HG03139 (cell line): ENCODE results near the gene CCT6B.
"Not testable (repeated sequence)": the region's sequence is repeated elsewhere in the genome, so short reads cannot be mapped to it uniquely, and the experiment has no call there.

ENCODE experiments used
- ATAC-seq: cut with Tn5 transposase; IDR thresholded peaks from one replicate; pipeline ENCODE4 v1.9.1; 2021; ENCODE audit not compliant: unreplicated experiment

Gene CCT6B, protein sequence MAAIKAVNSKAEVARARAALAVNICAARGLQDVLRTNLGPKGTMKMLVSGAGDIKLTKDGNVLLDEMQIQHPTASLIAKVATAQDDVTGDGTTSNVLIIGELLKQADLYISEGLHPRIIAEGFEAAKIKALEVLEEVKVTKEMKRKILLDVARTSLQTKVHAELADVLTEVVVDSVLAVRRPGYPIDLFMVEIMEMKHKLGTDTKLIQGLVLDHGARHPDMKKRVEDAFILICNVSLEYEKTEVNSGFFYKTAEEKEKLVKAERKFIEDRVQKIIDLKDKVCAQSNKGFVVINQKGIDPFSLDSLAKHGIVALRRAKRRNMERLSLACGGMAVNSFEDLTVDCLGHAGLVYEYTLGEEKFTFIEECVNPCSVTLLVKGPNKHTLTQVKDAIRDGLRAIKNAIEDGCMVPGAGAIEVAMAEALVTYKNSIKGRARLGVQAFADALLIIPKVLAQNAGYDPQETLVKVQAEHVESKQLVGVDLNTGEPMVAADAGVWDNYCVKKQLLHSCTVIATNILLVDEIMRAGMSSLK

DNA sequence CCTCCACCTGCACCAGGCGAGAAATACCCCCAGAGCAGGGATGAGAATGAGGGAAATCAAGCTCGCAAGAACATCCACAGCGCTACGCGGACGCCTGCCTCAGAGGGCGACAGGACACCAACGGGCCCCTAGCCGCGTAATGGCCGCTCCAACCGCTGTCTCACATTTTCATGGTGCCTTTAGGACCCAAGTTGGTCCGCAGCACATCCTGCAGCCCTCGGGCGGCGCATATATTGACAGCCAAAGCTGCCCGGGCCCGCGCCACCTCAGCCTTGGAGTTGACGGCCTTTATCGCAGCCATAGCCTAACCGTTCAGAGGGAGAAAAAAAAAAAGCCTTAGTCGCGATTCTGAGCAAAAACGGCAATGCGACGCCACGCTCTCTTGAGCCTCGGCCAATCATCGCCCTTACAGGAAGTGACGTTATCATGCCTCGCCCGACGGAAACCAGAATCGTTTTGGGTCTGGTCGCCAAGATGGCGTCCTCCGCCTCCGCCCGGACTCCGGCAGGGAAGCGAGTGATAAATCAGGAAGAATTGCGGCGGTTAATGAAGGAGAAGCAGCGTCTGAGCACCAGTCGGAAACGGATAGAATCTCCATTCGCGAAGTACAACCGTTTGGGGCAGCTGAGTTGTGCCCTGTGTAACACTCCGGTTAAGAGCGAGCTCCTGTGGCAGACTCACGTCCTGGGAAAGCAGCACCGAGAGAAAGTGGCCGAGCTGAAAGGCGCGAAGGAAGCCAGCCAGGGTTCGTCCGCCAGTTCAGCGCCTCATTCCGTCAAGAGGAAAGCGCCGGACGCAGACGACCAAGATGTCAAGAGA lies at the start of gene CCT6B, which contains the start of gene ZNF830:
Gene CCT6B (minus strand): TSS at position 368 of the 819 bp plus-strand sequence. CDS start 67 bp downstream, at position 301.
Gene ZNF830 (plus strand): TSS at position 448 of the 819 bp plus-strand sequence. CDS start 27 bp downstream, at position 475.
- peak; percentile 89 for ATAC-seq

DNA sequence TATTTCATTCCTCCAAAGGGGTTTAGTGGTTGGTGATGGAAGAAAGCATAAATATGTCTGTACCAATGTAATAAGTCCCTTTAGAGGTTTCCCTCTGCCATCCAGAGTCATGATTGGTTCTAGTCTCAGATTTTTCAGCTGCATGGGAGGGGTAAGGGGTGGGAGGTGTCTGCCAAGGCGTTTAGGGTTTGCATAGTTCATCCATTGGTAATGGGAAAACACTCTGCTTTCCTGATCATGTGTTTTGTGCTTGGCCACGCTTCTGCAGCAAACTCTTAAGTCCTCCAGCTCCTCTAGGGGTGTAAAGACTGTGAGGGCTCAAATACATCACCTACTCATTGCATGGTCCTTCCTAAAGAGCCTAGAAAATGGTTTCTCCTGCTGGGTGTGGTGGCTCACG lies 48.8 kb upstream of the CCT6B start:
- ATAC-seq: no peak

DNA sequence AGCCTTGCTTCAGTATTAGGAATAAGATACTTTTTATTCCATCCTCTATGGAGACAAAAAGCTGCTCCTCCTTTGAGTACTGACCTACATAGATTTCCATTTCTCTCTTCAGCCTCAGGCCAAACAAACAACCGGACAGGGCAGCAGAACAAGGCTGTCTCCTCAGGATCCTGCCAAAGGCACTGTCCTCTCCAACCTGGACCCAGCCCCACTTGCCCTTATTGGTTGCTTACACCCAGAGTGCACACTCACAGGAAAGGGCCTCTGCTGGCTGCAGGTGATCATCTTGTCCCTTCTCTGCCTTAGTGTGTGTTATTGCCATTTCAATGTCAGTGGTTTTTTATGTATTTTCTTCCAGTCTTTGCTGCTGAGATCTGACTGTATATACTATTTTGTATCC lies 45.7 kb upstream of the CCT6B start:
- no peak for ATAC-seq

DNA sequence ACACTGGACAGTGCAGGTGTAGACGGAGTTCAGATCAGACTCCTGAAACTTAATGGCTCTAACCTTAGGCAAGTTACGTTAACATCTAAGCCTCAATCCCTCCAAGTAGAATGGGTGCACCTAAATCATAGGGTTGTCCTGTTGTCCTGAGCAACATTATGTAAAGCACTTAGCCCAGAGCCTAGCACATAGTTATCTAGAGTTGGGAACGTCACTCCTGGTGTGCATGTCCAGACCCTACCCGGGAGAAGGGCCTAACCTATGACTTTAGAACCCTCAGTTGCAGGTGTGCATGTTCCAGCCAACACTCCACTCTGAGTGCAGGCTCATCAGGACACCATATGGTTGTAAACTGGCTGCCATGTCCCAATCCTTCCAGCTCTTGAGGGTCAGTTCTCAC lies 45.1 kb upstream of the CCT6B start:
- no peak for ATAC-seq

DNA sequence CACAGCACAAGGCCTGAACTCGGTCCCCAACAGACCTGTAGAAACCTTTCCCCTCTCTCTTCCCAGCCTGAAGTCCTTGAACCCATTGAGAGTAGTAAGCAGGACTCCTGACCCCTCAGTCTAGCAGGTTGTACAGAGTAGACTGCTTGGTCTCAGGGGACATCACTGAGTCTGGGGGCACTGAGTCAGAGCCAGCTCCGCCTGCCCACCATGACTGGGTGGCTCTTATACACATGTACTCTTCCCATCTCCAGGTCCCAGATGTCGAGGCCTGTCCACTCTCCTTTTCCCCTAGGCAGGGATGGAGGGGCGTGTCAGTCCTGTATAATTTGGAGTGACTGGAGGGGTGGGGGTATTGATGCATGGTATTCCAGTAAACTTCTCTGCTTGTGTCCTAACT lies 42.5 kb upstream of the CCT6B start:
- ATAC-seq: no peak

DNA sequence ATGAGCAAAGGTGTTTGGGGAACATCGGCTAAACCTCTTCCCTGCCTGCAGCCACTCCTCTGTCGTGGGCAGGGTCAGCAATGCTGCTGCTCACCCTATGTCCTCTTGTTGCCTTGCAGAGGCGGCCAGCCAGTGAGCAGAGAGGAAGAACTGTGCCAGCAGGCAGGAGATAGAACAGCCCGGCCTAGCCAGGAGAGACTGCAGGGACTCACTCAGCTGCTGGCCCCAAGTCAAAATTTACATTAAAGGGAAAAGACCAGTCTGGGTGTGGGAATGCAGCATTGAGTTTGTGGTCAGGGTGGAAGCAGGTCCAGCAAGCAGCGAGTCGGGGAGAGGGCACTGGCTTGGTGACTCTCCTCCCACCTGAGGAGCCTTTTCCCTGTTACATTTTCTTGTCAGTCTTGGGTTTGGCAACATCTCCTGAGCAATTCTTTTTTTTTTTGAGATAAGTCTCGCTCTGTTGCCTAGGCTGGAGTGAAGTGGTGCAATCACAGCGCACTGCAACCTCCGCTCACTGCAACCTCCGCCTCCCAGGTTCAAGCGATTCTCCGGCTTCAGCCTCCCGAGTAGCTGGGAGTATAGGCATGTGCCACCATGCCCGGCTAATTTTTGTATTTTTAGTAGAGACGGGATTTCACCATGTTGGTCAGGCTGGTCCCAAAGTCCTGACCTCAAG lies 41.8 kb upstream of the CCT6B start:
- ATAC-seq: no peak

DNA sequence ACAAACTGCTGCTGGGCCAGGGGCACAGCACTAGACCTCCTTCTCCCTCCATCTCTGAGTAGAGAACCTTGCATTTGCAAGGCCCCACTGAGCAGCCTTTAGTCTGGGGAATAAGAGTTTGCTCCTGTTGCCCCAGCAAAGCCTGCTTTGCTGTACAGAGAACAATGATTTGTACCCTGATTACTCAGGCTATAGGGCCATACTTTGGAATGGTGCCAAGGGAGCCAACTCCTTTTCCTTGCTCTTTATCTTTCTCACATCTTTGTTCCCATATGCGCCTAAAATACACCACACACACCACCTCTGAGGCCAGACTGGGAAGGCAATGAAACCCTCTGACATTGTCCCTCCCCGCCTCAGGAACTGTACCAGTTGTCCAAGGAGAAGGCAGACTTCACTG lies 40.3 kb upstream of the CCT6B start:
- ATAC-seq: no peak

DNA sequence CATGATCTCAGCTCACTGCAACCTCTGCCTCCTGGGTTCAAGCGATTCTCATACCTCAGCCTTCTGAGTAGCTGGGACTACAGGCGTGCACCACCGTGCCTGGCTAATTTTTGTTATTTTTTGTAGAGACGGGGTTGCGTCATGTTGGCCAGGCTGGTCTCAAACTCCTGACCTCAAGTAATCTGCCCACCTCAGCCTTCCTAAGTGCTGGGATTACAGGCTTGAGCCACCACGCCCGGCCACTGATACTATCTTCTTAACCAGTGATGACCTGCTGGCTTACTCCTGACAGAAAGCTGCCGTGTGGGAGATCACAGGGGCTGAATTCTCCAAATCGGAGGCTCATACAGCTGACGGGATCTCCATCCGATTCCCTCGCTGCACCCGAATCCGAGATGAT lies 39.7 kb upstream of the CCT6B start:
- ATAC-seq: not testable (repeated sequence)

DNA sequence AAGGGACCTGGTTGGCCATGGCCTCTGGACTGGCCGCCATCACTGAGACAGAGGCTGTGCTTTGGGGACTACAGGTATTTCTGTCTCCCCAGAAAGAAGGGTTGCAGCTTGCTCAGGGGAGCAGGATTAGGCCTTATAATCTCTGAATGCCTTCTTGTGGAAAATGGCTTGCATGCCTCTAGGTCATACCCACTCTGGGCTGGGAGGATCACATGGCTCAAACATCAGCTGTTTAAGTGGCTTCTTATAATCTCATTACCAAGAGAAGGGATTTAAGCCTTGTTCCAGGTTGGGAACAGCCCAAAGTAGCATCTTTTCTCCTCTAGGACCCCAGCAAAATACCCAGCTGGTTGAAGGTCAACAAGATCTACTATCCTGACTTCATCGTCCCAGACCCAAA lies 38.2 kb upstream of the CCT6B start:
- ATAC-seq: no peak

DNA sequence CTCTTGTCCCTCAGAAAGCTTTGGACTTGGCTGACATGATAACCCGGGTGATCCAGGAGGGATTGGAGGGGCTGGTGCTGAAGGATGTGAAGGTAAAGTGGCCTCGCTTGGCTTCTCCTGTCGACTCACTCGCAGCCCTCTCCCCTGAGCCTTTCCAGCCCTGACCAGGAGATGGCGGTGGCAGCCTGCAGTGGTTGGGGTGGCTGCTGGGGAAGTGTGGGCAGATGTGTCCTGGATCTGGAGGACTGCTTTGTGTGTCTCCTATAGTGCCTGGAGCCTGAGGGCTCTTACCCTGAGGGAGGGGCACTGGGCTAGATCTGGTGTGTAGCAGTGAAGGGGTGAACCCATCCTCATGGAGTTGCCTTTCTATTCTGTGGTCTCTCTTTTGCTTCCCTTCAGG lies 36.9 kb upstream of the CCT6B start:
- ATAC-seq: no peak

DNA sequence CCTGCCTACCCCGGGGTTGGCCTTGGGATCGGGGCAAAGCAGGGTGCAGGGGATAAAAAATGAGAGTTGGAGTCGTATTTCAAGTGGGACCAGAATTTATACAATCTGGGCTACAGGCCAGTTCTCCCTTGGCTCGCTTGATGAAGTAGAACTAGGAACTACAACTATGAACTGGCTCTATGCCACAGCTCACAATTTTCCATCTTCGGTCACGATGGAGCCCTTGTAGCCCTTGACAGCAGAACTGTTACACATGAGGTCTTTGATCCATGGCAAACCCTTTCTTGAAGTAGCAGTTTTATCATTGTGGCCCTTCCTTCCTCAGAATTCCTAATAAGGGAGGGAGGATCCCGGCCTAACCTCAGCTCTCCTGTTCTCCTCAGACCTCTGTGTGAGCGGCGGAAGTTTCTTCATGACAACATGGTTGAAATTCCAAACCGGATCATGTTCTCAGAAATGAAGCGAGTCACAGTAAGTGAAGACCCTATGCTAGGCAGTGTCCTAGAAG lies 36.1 kb upstream of the CCT6B start:
- no peak for ATAC-seq

DNA sequence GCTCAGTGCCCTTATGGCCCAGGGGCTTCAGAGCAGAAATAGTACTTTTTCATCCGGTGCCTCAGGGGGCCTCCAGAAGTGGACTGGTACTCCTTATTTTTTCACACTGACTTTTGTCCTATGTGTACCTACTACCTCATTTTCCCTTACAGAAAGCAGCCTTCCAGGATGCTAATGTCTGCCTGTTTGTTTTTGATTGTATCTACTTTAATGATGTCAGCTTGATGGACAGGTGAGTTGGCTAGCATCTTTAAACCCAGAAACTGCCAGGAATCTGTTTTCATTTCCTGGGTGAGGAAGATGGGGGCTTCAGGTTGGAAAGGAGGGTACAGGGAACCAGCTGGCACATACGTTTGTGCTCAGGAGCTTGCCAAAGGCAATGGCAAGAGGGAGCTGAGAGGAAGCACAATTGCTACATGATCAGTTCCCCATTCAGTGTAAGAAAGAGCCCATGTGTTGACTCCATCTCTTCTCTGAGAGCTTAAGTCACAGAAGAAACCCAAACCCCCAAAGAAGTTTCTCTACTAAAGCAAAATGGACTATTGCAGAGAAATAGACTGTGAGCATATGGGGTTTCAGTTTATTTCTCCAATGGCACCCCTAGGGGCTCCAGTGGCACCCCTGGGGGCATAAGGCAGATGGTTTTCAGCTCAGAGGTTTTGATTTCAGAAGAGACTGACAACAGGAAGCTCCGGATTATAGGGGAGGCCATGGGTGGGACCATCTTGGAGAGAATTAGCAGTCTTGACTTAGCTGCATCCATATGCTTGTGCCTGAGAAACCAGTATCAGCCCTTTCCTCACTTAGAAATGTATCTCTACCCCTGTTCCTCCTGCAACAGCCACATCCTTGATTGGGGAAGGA lies 35.4 kb upstream of the CCT6B start:
- ATAC-seq: no peak

DNA sequence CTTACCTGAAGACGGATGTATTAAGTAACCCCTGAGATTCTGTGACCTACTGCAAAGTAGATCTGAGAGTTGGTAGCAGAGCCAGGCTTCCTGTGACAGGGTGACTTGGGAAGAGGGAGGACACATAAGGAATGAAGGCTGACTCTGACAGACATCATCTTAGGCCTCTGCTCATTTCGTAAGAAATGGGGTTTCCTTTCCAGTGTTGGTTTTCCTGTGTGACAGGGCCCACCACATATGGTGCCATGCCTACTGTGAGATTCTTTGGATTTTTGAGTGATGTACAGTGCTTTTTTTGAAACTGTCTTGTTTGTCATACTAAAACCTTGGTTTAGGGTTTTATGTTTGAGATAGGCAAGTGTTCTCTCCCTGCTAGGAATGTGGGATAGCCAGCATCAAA lies 31.8 kb upstream of the CCT6B start:
- no peak for ATAC-seq

DNA sequence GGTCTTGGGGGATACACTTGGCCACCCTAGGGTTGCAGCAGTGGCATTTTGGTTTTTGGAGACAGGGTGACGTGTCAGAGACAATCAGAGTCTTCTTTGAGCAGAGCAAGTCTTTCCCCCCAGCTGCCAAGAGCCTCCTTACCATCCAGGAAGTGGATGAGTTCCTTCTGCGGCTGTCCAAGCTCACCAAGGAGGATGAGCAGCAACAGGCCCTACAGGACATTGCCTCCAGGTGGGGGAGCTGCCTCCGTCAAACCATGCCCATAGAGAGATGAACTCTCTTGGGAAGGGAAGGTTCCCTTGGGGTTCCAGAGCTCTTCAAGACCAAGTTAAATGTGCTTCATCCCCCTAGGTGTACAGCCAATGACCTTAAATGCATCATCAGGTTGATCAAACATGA lies 30.3 kb upstream of the CCT6B start:
- no peak for ATAC-seq

DNA sequence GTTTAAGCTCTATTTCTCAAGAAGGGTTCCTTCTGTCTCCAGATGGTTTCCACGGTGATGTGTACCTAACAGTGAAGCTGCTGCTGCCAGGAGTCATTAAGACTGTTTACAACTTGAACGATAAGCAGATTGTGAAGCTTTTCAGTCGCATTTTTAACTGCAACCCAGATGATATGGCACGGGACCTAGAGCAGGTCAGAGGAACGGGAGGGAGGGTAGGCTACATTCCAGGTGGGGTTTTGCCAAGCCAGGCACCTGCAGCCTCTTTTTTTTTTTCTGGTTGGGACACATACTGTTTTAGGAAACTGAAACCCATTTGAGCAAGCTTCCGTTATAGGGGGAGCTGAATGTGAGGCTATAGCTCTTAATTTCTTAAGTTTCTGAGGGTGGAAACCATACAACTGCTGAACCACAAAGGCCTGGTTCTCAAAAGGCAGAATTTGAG lies 29.7 kb upstream of the CCT6B start:
- no peak for ATAC-seq

DNA sequence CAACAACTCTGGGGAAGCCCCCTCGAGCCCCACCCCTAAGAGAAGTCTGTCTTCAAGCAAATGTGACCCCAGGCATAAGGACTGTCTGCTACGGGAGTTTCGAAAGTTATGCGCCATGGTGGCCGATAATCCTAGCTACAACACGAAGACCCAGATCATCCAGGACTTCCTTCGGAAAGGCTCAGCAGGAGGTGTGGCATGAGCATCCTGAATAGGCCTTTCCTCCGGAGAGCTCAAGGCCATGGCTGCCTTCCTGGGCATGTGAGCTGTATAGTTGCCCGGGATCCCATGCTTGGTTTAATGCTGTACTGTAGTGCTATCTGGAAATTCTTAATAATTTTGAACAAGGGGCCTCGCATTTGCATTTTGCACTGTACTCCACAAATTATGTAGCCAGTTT lies 28.2 kb upstream of the CCT6B start:
- ATAC-seq: no peak

DNA sequence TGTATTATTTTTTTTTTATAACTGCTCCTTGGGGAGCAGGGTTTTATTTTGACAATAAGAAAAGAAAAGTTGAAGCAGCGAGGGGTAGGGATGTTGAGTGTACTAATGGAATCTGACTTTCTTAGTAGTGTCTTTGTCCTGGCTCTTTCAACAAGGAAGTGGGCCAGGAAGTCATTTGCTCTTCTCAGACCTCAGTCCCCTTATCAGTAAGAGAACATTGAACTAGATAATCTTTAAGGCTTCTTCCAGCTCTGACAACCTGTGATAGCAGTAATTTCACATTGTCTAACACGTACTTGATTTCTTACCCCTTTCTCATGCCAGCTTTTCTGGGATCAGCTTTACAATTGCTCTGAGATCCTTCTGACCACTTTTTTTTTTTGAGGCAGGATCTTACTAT lies 27.4 kb upstream of the CCT6B start:
- ATAC-seq: no peak

DNA sequence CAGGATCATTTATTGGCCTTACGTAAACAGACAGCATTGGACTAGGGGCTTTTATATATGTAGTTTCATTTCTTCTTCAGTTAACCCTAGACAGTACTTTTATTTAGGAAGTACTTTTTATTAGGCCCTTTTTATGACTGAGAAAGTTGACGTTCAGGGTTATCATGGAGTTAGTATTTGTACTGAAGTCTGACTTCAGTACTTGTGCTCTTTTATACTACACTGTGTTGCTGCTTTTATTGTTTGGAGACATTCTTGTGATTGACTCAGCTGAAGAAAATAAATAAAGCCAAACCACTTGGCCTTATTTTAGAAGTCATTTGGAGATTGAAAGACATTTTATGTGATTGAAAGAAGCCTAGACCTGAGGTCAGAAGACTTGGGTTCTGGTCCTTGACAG lies 26.0 kb upstream of the CCT6B start:
- ATAC-seq: no peak

DNA sequence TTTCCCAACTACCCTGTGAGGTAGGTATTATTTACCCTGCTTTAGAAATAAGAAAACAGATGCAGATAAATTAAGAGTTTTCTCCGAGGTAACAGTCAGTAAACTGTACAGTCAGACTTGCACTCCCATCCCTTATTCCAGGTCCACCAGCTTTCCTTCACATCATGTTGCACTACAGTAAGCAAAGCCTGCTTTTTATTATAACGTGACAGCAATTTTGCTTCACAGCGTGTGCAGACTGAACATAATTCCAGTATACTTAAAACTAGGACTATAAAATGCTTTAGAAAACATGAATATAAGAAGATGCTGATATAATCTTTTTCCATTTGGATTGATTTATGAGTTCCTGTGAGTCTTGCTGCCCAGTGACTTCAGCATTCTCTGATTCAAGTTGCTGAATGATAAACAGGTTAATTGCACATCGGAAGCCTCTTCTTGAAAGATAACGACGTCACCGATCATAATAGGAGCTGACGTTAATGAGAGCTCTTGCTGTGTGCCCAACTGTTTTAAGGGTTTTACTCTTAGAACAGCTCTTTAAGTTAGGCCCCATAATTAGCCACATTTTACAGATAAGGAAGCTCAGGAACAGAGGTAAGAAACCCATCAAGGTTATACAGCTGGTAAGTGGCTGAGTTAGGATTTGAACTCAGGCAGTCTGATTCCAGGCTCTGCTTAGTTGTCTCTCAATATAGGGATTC lies 20.4 kb upstream of the CCT6B start:
- ATAC-seq: no peak
